ENCODE results near the gene AKIRIN2. TPM values are rescaled to one million over a fixed set of nuclear protein-coding genes. Genes with fewer than 3 reads are reported as not detected.
A peak's percentile ranks its signal among the peaks of the same experiment; 100 is the strongest.

AKIRIN2 gene
- total RNA-seq, 2 donors from 2014 or later: 30.2 to 48.3 TPM

GRCh38 chr6:87637106-87637505, 64.9 kb downstream of the AKIRIN2 start:
- H3K4me3 ChIP-seq: no peak overlapping the region
- no peak for DNase-seq
- no peak for TF ChIP-seq CTCF (IDR thresholded peaks at IDR 0.05)
- H3K27me3 ChIP-seq: no peaks in the 10 kb centered on the region
- H3K27ac ChIP-seq: no peak overlapping the region
- H3K36me3 ChIP-seq: no peaks in the 10 kb centered on the region
- H3K4me1 ChIP-seq: no peaks in the 10 kb centered on the region
- H3K9ac ChIP-seq (ENCODE audit: low read depth in 2 of 2, low read length in 2 of 2): no peak overlapping the region
- no peaks in the 10 kb centered on the region for H3K9me3 ChIP-seq
- intact Hi-C loops (cut with DNase I): no loop called here

GRCh38 chr6:87636315-87636714, 65.7 kb downstream of the AKIRIN2 start:
- Histone ChIP-seq H3K27ac (no peak overlapping the region), H3K4me3 (no peak overlapping the region), H3K4me1 (no peaks in the 10 kb centered on the region), H3K27me3 (no peaks in the 10 kb centered on the region), H3K9me3 (no peaks in the 10 kb centered on the region), H3K9ac (ENCODE audit: low read depth in 2 of 2, low read length in 2 of 2) (no peak overlapping the region), H3K36me3 (no peaks in the 10 kb centered on the region)
- DNase-seq: no peak
- intact Hi-C loops (cut with DNase I): no loop called here
- TF ChIP-seq CTCF (IDR thresholded peaks at IDR 0.05): no peak

- intact Hi-C loops (cut with DNase I): no loop called here
- DNase-seq: no peak
- H3K4me1 ChIP-seq: no peaks in the 10 kb centered on the region
- no peaks in the 10 kb centered on the region for H3K27me3 ChIP-seq
- no peak overlapping the region for H3K9ac ChIP-seq (ENCODE audit: low read depth in 2 of 2, low read length in 2 of 2)
- TF ChIP-seq CTCF (IDR thresholded peaks at IDR 0.05): no peak
- no peaks in the 10 kb centered on the region for H3K36me3 ChIP-seq
- no peaks in the 10 kb centered on the region for H3K9me3 ChIP-seq
- no peak overlapping the region for H3K27ac ChIP-seq
- no peak overlapping the region for H3K4me3 ChIP-seq
Measured at GRCh38 chr6:87633851-87634250, 68.2 kb downstream of the AKIRIN2 start.

- Histone ChIP-seq H3K4me3 (no peak overlapping the region), H3K27ac (no peak overlapping the region), H3K36me3 (no peaks in the 10 kb centered on the region), H3K9me3 (no peaks in the 10 kb centered on the region), H3K4me1 (no peaks in the 10 kb centered on the region), H3K9ac (ENCODE audit: low read depth in 2 of 2, low read length in 2 of 2) (no peak overlapping the region), H3K27me3 (no peaks in the 10 kb centered on the region)
- intact Hi-C loops (cut with DNase I): no loop called here
- DNase-seq: no peak
- TF ChIP-seq CTCF (IDR thresholded peaks at IDR 0.05): no peak
Measured at GRCh38 chr6:87630746-87631145, 71.3 kb downstream of the AKIRIN2 start.

GRCh38 chr6:87628881-87629280, 73.2 kb downstream of the AKIRIN2 start:
- intact Hi-C loops (cut with DNase I): no loop called here
- Histone ChIP-seq H3K9ac (ENCODE audit: low read depth in 2 of 2, low read length in 2 of 2) (no peak overlapping the region), H3K36me3 (no peaks in the 10 kb centered on the region), H3K9me3 (no peaks in the 10 kb centered on the region), H3K4me1 (no peaks in the 10 kb centered on the region), H3K27me3 (no peaks in the 10 kb centered on the region), H3K27ac (peak overlapping the region; percentile 3), H3K4me3 (no peak overlapping the region)
- DNase-seq: no peak
- TF ChIP-seq CTCF (IDR thresholded peaks at IDR 0.05): no peak

- Histone ChIP-seq H3K36me3 (no peaks in the 10 kb centered on the region), H3K9ac (ENCODE audit: low read depth in 2 of 2, low read length in 2 of 2) (no peak overlapping the region), H3K27me3 (no peaks in the 10 kb centered on the region), H3K4me1 (no peaks in the 10 kb centered on the region), H3K4me3 (no peak overlapping the region), H3K9me3 (no peaks in the 10 kb centered on the region), H3K27ac (peak overlapping the region; percentile 3)
- DNase-seq: no peak
- intact Hi-C loops (cut with DNase I): no loop called here
- no peak for TF ChIP-seq CTCF (IDR thresholded peaks at IDR 0.05)
Measured at GRCh38 chr6:87628424-87628823, 73.6 kb downstream of the AKIRIN2 start.
